ENCODE results near the gene RD3L. TPM values are rescaled to one million over a fixed set of nuclear protein-coding genes. Genes with fewer than 3 reads are reported as not detected.

RD3L gene
- polyA plus RNA-seq, 3 donors from 2014 or later: not detected

GRCh38 chr14:103897075-103897947 is 45.0 kb downstream of the RD3L start:
- H3K9me3 Mint-ChIP-seq: no peaks in the 10 kb centered on the region
- H3K4me1 Mint-ChIP-seq: peaks cover 4 to 7% of the 10 kb centered on the region in 2 donors
- no peak for DNase-seq
- no peaks in the 10 kb centered on the region for H3K36me3 Mint-ChIP-seq
- no peak overlapping the region for H3K4me3 Mint-ChIP-seq
- no peak overlapping the region for H3K27ac Mint-ChIP-seq
- peaks cover 0 to 3% (median 2%) of the 10 kb centered on the region in 3 donors for H3K27me3 Mint-ChIP-seq (ENCODE audit: low read depth in 3 of 3)

GRCh38 chr14:103896578-103896977 is 45.8 kb downstream of the RD3L start:
- no peaks in the 10 kb centered on the region for H3K9me3 Mint-ChIP-seq
- H3K4me3 Mint-ChIP-seq: no peak overlapping the region
- H3K4me1 Mint-ChIP-seq: peaks cover 4 to 7% of the 10 kb centered on the region in 2 donors
- H3K27me3 Mint-ChIP-seq (ENCODE audit: low read depth in 3 of 3): peaks cover 0 to 2% (median 0%) of the 10 kb centered on the region in 3 donors
- DNase-seq: no peak
- H3K27ac Mint-ChIP-seq: no peak overlapping the region
- H3K36me3 Mint-ChIP-seq: no peaks in the 10 kb centered on the region

- Mint-ChIP-seq H3K9me3 (no peaks in the 10 kb centered on the region), H3K4me3 (no peak overlapping the region), H3K27me3 (ENCODE audit: low read depth in 3 of 3) (peaks cover 0 to 2% (median 0%) of the 10 kb centered on the region in 3 donors), H3K27ac (no peak overlapping the region), H3K4me1 (no peaks in the 10 kb centered on the region), H3K36me3 (no peaks in the 10 kb centered on the region)
- no peak for DNase-seq
These were observed 47.6 kb downstream of the RD3L start for GRCh38 chr14:103894723-103895059.

- Mint-ChIP-seq H3K4me1 (no peaks in the 10 kb centered on the region), H3K36me3 (no peaks in the 10 kb centered on the region), H3K27ac (no peak overlapping the region), H3K27me3 (ENCODE audit: low read depth in 3 of 3) (peaks cover 0 to 2% (median 0%) of the 10 kb centered on the region in 3 donors), H3K4me3 (no peak overlapping the region), H3K9me3 (no peaks in the 10 kb centered on the region)
- DNase-seq: no peak
These were observed 48.2 kb downstream of the RD3L start for GRCh38 chr14:103894034-103894722.

- Mint-ChIP-seq H3K36me3 (no peaks in the 10 kb centered on the region), H3K9me3 (no peaks in the 10 kb centered on the region), H3K4me1 (no peaks in the 10 kb centered on the region), H3K4me3 (no peak overlapping the region), H3K27me3 (ENCODE audit: low read depth in 3 of 3) (no peaks in the 10 kb centered on the region), H3K27ac (no peak overlapping the region)
- no peak for DNase-seq
These were observed 50.1 kb downstream of the RD3L start for GRCh38 chr14:103892247-103892646.

GRCh38 chr14:103891667-103892215 is 50.6 kb downstream of the RD3L start:
- no peaks in the 10 kb centered on the region for H3K9me3 Mint-ChIP-seq
- no peak for DNase-seq
- no peaks in the 10 kb centered on the region for H3K4me1 Mint-ChIP-seq
- no peak overlapping the region for H3K27ac Mint-ChIP-seq
- H3K27me3 Mint-ChIP-seq (ENCODE audit: low read depth in 3 of 3): no peaks in the 10 kb centered on the region
- no peak overlapping the region for H3K4me3 Mint-ChIP-seq
- no peaks in the 10 kb centered on the region for H3K36me3 Mint-ChIP-seq

- Mint-ChIP-seq H3K36me3 (no peaks in the 10 kb centered on the region), H3K4me3 (no peak overlapping the region), H3K27me3 (ENCODE audit: low read depth in 3 of 3) (peaks cover 0 to 1% (median 0%) of the 10 kb centered on the region in 3 donors), H3K27ac (no peak overlapping the region), H3K4me1 (no peaks in the 10 kb centered on the region), H3K9me3 (no peaks in the 10 kb centered on the region)
- DNase-seq: no peak
These were observed 51.3 kb downstream of the RD3L start for GRCh38 chr14:103890821-103891666.

Other genes with a start within 250 kb of the RD3L start
- 1 to 10 TPM; 4.0 to 5.7 (median 5.4) TPM for gene XRCC3, start 227.1 kb downstream of the RD3L start, polyA plus RNA-seq
- 10 to 100 TPM; 11.4 to 29.0 (median 13.6) TPM for gene ZFYVE21, start 226.7 kb downstream of the RD3L start, polyA plus RNA-seq
- gene PPP1R13B, start 95.0 kb downstream of the RD3L start, polyA plus RNA-seq: 1 to 10 TPM in 2 of 3 donors, under 1 TPM in 1; 0.85 to 6.7 (median 4.1) TPM
- gene TDRD9, start 14.1 kb downstream of the RD3L start, polyA plus RNA-seq: 1 to 10 TPM; 1.2 to 2.8 (median 1.2) TPM
- not detected for gene ASPG, start 143.2 kb upstream of the RD3L start, polyA plus RNA-seq
- not detected for gene KIF26A, start 196.1 kb upstream of the RD3L start, polyA plus RNA-seq